Activated CD4-positive, alpha-beta T cell treated with anti-CD3 and anti-CD28 coated beads, Interleukin-2, amount 50 U/mL, for 48 hours (primary cell): Measurements from ENCODE around the gene ATP1A2.
"Not testable (repeated sequence)": the region's sequence is repeated elsewhere in the genome, so short reads cannot be mapped to it uniquely, and the experiment has no call there.

Experiments used
- DNase-seq, 2 experiments: peaks; one replicate each; pipeline ENCODE4 v3.0.0-alpha.2; 2020

ATP1A2 gene

GRCh38 chr1:160101717-160102522, 13.6 kb upstream of the ATP1A2 start:
- DNase-seq = no peak

DNA sequence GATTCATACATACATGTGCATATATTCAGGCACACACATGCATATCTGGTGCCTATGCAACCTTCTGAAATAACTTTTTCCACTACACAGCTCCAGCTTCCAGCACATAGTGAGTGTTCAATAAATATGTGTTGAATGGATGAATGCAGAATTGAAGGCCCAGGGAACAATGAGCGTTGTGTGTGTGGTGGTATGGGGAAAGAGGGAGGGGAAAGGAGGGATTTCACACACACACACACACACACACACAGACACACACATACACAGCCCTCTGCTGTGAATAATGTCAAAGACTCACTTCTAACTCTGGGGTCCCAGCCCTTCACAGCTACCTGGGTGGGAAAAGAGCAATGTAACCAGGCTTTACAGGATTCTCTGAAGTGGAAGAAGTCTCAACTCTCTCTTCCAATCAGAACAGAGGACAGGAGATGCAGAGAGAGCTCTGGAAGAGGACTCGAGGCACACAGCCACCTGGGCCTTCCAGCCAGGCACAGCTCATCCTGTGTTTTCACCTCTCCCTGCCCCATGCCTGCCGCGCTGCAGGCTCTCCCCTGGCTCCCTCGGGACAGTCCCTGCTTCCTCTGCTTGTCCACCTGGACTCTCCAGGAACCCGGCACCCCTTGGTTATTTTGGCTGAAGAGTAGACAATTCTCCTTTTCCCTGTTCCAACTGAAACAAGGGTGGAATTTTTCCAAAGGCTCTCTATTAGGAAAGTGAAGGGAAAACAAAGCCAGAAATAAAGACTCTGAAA, 11.7 kb upstream of the ATP1A2 start:
- DNase-seq = no peak

- no peak for DNase-seq
Observed at GRCh38 chr1:160104486-160104885, 11.1 kb upstream of the ATP1A2 start.

GRCh38 chr1:160105155-160105554, 10.4 kb upstream of the ATP1A2 start:
- DNase-seq = no peak

DNA sequence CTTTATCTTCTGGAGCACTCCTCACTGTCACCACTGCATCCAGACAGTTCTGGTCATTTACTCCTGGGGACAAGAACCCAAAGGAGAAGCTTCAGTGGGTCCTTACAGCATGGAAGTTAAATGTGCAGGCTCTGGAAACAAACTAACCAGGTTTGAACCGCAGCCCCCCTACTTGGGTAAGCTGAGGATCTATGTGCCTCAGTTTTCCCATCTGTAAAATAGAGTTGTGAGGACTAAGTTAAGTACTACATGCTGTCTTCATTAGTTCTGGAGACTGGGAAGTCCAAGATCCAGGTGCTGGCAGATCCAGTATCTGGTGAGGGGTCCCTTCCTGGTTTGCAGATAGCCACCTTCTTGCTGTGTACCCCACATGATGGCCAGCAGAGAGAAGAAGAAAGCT, 8.0 kb upstream of the ATP1A2 start:
- DNase-seq = no peak

GRCh38 chr1:160108888-160109662, 6.5 kb upstream of the ATP1A2 start:
- peak; percentile 37 to 47 for DNase-seq

GRCh38 chr1:160109686-160110085, 5.9 kb upstream of the ATP1A2 start:
- DNase-seq = no peak

GRCh38 chr1:160111462-160111861, 4.1 kb upstream of the ATP1A2 start:
- not testable (repeated sequence) for DNase-seq

DNA sequence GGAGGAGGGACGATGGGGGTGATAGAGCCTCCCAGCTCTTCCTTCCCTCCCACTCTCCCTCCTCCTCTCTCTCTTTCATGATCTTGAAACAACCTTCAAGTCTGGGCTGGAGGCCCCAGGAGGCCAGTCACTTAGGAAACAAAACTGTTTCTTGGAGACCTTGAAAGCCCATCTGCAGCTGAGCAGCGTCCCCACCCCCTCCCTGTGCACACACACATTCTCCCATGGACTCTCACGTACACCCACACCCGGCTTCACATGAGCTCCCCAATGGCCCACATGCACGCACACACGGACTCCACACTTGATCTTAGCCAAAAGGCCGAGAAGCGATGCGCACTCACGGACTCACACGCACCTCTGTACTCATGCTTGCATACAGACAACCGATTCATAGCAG, 3.2 kb upstream of the ATP1A2 start:
- DNase-seq = no peak

DNA sequence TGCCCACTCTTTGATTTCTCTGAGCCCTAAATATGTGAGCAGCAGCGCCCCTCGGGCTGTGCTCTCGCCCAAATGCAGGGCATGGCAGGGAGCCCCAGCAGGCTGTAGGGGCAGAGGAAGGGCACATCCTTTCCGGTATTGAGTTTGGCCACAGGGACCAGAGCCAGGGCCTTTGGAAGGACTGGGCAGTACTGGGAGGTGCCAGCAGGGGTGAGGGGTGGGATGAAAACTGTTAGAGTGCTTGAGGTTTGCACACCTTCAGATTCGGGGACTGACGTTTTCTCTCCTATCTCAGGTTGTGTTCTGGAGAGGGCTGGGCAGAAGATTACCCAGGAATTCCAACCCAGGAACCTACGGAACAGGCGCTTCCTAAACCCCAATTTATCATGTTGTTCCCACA, 2.2 kb upstream of the ATP1A2 start:
- no peak for DNase-seq

GRCh38 chr1:160114085-160114484, 1.5 kb upstream of the ATP1A2 start:
- no peak for DNase-seq

DNA sequence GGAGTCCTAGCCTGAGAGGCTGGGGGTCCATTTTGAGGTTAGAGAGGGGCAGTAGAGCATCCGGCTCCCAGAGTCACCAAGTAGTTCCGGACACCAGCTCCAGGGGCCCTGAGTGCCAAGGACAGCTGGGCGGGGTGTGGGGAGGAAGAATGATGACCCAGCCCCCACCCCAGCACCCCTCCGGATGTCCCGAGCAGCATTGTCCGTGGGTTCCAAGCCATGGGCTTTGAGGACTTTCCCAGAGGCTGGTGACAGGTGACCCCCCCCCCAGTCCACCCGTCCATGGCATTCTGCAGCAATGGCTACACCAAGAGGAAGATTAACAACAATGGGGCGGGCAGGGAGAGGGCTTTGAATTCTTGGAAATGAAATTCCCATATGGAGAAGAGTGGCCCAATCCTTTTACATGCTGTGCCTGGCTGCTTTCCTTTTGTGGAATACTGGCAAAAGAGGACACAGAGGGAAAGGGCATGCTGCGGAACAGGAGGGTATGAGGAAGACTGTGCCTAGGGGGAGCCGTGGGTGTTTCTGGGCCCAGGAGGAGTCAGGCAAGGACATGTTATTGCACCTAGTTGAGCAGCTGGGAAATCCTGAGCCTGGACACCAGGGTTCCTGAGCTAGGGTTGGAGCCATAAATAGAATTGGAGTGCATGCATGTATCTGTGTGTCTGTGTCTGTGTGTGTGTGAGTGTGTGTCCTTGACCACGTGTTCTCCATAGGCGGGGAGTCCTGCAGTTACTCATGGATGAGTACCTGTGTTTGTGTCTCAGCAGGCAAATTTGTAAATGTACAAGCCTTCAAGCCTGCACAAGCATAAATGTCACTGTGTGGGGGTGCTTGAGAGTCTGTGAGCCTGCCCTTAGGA, 956 bp downstream of the ATP1A2 start:
- DNase-seq = no peak

- no peak for DNase-seq
Observed at GRCh38 chr1:160117300-160117699, 1.7 kb downstream of the ATP1A2 start.

DNA sequence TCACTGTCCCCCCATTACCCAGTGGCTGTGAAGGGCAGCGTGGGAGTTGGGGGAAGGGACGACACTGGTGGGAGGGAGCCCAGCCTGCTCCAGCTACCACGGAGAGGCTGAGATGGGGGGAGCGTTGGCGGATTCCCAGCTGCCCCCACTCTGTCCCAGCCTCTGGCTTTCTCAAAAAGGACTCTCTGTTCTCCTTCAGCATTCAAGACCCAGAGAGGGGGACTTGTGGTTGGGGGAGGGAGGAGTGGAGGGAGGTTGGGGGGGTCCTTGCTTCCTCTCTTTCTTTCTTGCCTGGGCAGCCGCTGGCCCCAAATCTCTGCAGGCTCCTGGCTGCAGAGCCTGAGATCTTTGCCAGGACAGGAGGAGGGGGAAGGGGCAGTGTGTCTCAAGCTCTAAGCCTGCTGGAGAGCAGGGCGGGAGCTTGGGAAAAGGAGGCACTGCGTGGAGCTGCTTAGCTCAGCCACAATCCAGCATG, 2.2 kb downstream of the ATP1A2 start:
- DNase-seq = no peak

- DNase-seq = no peak
Observed at GRCh38 chr1:160118928-160119327, 3.4 kb downstream of the ATP1A2 start.

DNA sequence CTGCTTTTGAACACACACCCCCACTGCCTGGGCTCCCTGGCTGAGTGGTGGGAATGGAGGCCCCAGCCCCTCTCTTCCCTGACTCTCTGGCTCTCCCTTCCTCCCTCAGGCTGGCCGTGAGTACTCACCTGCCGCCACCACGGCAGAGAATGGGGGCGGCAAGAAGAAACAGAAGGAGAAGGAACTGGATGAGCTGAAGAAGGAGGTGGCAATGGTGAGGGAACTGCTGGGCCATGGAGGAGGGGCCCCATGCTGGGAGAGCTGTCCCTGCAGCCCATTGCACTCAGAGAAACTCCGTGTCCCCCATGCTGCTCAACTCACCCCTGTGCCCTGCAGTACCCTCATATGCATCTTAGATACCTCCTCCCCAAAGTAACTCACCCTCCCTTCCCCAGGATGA, 5.2 kb downstream of the ATP1A2 start:
- no peak for DNase-seq

DNA sequence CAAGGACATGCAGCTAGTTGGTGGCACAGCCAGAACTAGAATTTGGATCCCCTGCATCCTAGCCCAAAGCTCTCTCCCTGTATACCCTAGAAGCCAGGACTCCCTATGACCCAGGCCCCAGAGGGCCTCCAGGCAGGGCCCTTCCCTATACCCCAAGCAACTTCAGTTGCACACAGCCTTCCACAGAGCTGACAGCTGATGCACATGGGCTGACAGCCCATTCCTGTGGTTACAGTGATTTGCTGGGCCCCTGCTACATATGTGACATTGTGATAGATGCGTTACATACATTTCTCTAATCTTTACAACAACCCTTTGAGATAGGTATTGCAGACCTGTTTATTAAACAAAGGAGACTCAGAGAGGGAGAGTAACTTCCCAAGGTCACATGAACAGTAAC, 5.8 kb downstream of the ATP1A2 start:
- no peak for DNase-seq

DNA sequence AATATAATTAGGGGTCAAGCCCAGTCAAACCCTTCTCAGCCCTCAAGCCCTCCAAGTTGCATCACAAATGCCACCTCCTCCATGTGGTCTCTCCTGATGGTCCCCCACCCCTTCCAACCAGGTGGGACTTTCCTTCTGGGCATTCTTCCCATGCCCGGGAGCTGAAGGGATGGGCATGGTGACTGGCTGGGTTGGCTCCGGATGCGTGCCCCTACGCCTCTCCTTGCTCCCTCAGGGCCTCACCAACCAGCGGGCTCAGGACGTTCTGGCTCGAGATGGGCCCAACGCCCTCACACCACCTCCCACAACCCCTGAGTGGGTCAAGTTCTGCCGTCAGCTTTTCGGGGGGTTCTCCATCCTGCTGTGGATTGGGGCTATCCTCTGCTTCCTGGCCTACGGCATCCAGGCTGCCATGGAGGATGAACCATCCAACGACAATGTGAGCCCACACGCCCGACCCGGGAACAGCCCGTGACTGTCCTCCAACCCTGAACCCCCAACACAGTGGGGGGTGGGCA, 7.5 kb downstream of the ATP1A2 start:
- DNase-seq = no peak

- DNase-seq = no peak
Observed at GRCh38 chr1:160123726-160124125, 8.2 kb downstream of the ATP1A2 start.

DNA sequence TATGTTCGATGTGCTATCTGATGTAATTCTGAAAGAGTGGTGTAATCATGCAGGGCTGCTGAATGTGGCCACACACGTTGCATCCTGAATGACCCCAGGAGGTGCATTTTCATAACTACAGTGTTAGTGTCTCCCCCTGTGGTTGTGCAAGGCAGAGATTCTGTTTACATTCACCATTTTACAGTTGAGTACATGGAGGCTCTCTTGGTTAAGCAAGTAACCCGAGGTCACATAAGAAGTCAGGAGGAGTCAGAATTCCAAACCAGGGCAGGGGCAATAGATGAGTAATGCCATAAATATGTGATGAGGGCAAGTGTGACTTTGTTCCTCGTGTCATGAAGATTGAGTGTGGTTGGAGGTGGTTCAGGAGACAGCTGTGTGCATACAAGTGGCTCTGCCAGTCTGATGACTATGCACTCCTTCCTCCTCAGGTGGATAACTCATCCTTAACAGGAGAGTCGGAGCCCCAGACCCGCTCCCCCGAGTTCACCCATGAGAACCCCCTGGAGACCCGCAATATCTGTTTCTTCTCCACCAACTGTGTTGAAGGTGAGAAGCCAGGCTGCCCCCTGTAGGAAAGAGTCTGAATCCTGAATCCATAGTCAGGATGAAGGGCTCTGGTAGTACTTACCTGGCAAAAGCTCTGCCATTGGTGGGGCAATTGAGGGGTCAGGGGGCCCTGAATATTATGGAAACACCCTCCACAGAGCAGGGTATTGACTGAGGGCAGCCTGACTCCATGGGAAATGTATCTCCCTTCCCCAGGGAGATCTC, 9.3 kb downstream of the ATP1A2 start:
- no peak for DNase-seq

GRCh38 chr1:160125746-160126145, 10.2 kb downstream of the ATP1A2 start:
- DNase-seq = no peak
